HG02623 (cell line): ENCODE results near the gene PITPNM1.

Experiments used
- ATAC-seq: cut with Tn5 transposase; IDR thresholded peaks from one replicate; pipeline ENCODE4 v1.9.1; 2021; ENCODE audit warnings: moderate library complexity; ENCODE audit not compliant: unreplicated experiment

Gene PITPNM1

DNA sequence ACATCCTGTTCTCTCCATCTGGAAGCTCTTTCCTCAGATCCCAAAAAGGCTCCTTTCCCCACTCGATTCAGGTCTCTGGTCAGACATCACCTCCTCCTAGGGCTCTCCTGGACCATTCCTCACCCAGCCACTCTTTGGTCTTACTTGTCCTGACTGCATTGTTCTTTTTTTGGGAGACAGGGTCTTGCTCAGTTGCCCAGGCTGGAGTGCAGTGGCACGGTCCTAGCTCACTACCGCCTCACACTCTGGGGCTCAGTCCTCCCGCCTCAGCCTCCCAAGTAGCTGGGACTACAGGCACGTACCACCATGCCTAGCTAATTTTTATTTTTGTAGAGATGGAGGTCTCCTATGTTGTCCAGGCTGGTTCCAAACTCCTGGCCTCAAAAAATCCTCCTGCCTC lies 59.6 kb downstream of the PITPNM1 start:
- no peak for ATAC-seq

DNA sequence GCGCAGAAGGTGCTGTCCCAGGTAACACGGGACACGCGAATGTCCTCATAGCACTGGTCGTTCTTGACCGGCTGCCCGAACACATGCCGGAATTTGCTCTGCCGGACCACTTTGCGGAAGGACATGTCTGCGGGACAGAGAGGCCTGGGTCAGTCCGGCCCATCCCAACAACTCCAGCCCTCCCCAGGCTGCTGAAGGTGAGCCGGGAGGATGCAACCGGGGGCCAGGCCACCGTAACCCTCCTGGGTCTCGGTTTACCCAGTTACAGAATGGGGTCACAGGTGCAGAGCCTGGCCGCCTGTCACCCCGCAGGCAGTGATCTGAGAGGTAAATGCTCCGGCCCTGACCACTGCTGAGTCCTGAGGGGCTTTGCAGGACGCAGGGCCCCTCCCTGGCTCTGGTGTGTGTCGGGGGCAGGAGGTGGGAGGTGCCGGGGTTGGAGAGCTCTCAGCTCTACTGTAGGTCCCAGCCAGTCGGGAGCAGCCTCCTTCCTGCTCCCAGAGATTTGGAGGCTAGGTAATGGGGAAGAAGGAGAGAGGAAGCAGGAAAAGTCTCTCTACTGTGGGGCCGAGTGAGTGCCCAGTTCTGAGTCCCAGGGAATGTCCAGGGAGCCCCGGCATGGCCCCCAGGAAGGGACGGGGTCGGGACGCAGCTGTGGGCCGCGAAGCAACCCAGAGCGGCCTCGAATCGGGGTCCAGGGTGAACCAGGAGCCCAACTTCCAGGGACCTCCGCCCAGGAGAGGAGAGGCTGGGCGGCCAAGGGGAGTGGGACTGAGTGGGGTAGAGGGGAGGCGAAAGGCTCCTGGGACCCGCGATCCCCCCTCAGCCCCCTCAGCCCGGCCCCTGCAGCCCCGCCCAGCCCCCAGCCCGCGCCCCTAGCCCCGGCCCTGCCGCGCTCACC lies 62.4 kb downstream of the PITPNM1 start:
- peak; percentile 10 for ATAC-seq
